Heart left ventricle (tissue), 13 donors: Measurements from ENCODE around the gene DROSHA.

Experiments used
- POLR2A ChIP-seq, 2 donors: fragments of 450-650 bp; IDR thresholded peaks; one replicate each; pipeline ENCODE4 v1.6.1; 2017; ENCODE audit warnings: antibody characterized with exemption in 2 of 2, mild to moderate bottlenecking in 2 of 2, moderate library complexity in 2 of 2
- TF ChIP-seq, protein P1 (sequence below), 12 donors: fragments of 200-600 bp; sonication (generic) in 4 of 12; IDR thresholded peaks; one replicate each; pipeline versions ENCODE4 v1.5.0 to v1.8.0; 2018 to 2022; ENCODE audit warnings: antibody characterized with exemption in 12 of 12, mild to moderate bottlenecking in 5 of 12
- donor health status: ischemic (EF 13 %, LVEDD 7.1; RV severe dilation, severe dysfunction).
- donor health status: DM: no; HTN: yes; CAD: no.
- donor health status: DM: no; HTN: no; CAD: no.
- donor health status: ischemic (EF 25% LVEDD 6.9; RV normal size, moderate dysfunction).
- donor health status: ischemic (EF 25% LVEDD 5.7; RV mildly dilated, moderate dysfunction).
- donor health status: ischemic (EF 35%, LVEDD 5.7; RV mildly dilated, moderate dysfunction).
- donor health status: nonischemic (EF 11% LVEDD 7.7; RV severe dilation, severe dysfunction).
- donor health status: DM: yes; HTN: yes; CAD: no.
- donor health status: PGD.
- donor health status: ischemic (EF 29% LVEDD 5.4; RV normal size, mild dysfunction).
- donor health status: nonischemic (EF 23%, LVEDD 6.1; RV moderate dilation, normal function).

GRCh38 chr5:31486441-31486840, 45.5 kb downstream of the DROSHA start:
- TF ChIP-seq, protein P1, sequence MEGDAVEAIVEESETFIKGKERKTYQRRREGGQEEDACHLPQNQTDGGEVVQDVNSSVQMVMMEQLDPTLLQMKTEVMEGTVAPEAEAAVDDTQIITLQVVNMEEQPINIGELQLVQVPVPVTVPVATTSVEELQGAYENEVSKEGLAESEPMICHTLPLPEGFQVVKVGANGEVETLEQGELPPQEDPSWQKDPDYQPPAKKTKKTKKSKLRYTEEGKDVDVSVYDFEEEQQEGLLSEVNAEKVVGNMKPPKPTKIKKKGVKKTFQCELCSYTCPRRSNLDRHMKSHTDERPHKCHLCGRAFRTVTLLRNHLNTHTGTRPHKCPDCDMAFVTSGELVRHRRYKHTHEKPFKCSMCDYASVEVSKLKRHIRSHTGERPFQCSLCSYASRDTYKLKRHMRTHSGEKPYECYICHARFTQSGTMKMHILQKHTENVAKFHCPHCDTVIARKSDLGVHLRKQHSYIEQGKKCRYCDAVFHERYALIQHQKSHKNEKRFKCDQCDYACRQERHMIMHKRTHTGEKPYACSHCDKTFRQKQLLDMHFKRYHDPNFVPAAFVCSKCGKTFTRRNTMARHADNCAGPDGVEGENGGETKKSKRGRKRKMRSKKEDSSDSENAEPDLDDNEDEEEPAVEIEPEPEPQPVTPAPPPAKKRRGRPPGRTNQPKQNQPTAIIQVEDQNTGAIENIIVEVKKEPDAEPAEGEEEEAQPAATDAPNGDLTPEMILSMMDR (IDR thresholded peaks at IDR 0.05): no peak
- no peak for TF ChIP-seq POLR2A (IDR thresholded peaks at IDR 0.05)
